Liver (tissue), 9 donors: ENCODE data around the gene FBLN1. TPM values are rescaled to one million over a fixed set of nuclear protein-coding genes. Genes with fewer than 3 reads are reported as not detected.

Experiments used
- DNase-seq: peaks from one replicate; pipeline ENCODE4 v3.0.0-alpha.2; 2017; ENCODE audit warnings: low spot score
- H3K27ac ChIP-seq, 2 donors: one replicate each; pipeline ENCODE4 v1.7.0; 2013; ENCODE audit warnings: inconsistent platforms in 2 of 2, low read length in 2 of 2, control low read depth in 1 of 2, low read depth in 1 of 2, mild to moderate bottlenecking in 1 of 2
- H3K27me3 ChIP-seq, 4 donors: one replicate each; pipeline versions ENCODE4 v1.6.1 to v1.7.0; 2013; ENCODE audit warnings: low read length in 3 of 4, inconsistent platforms in 1 of 4, mild to moderate bottlenecking in 1 of 4, moderate library complexity in 1 of 4; ENCODE audit not compliant: control insufficient read depth in 4 of 4, insufficient read depth in 4 of 4
- H3K36me3 ChIP-seq, 4 donors: one replicate each; pipeline versions ENCODE4 v1.6.1 to v1.7.0; 2013; ENCODE audit warnings: low read length in 3 of 4, mild to moderate bottlenecking in 3 of 4, low read depth in 1 of 4, moderate library complexity in 1 of 4; ENCODE audit not compliant: control insufficient read depth in 4 of 4, insufficient read depth in 3 of 4
- H3K4me1 ChIP-seq, 4 donors: one replicate each; pipeline versions ENCODE4 v1.6.1 to v1.7.0; 2013; ENCODE audit warnings: low read length in 3 of 4, mild to moderate bottlenecking in 3 of 4, moderate library complexity in 1 of 4; ENCODE audit not compliant: control insufficient read depth in 4 of 4, insufficient read depth in 4 of 4
- H3K4me3 ChIP-seq, 3 donors: one replicate each; pipeline versions ENCODE4 v1.6.1 to v1.7.0; 2013; ENCODE audit warnings: low read length in 3 of 3, control low read depth in 1 of 3, low read depth in 1 of 3, mild to moderate bottlenecking in 1 of 3
- H3K9ac ChIP-seq, 2 donors: one replicate each; pipeline ENCODE4 v1.7.0; 2013; ENCODE audit warnings: low read length in 2 of 2, mild to moderate bottlenecking in 2 of 2, moderate library complexity in 2 of 2, control low read depth in 1 of 2, low read depth in 1 of 2
- H3K9me3 ChIP-seq, 4 donors: one replicate each; pipeline versions ENCODE4 v1.6.1 to v1.7.0; 2013; ENCODE audit warnings: low read length in 3 of 4; ENCODE audit not compliant: control insufficient read depth in 4 of 4
- EGR1 ChIP-seq, 2 donors: IDR thresholded peaks; 2 replicates each; pipeline ENCODE4 v1.6.1; 2016 to 2018; ENCODE audit warnings: antibody characterized with exemption in 2 of 2, low read depth in 2 of 2
- FOXA1 ChIP-seq: IDR thresholded peaks from 2 replicates; pipeline ENCODE4 v1.6.1; 2016; ENCODE audit warnings: antibody characterized with exemption
- FOXA2 ChIP-seq: IDR thresholded peaks from 2 replicates; pipeline ENCODE4 v1.6.1; 2016; ENCODE audit warnings: antibody characterized with exemption
- GABPA ChIP-seq, 2 donors: IDR thresholded peaks in 1 of 2; conservative IDR thresholded peaks in 1 of 2; 2 replicates each; pipeline ENCODE4 v1.6.1; 2016; ENCODE audit warnings: antibody characterized with exemption in 2 of 2, mild to moderate bottlenecking in 1 of 2, moderate library complexity in 1 of 2
- HNF4A ChIP-seq, 2 donors: conservative IDR thresholded peaks; 2 replicates each; pipeline ENCODE4 v1.6.1; 2016; ENCODE audit warnings: antibody characterized with exemption in 2 of 2, mild to moderate bottlenecking in 2 of 2
- HNF4G ChIP-seq: IDR thresholded peaks from 2 replicates; pipeline ENCODE4 v1.6.1; 2016; ENCODE audit warnings: antibody characterized with exemption
- JUND ChIP-seq, 2 donors: IDR thresholded peaks; 2 replicates each; pipeline ENCODE4 v1.6.1; 2016; ENCODE audit warnings: antibody characterized with exemption in 2 of 2
- NR2F2 ChIP-seq: IDR thresholded peaks from 2 replicates; pipeline ENCODE4 v1.6.1; 2016; ENCODE audit warnings: antibody characterized with exemption
- RAD21 ChIP-seq, 2 donors: IDR thresholded peaks; 2 replicates each; pipeline ENCODE4 v1.6.1; 2016; ENCODE audit warnings: antibody characterized with exemption in 2 of 2, mild to moderate bottlenecking in 2 of 2
- RXRA ChIP-seq, 2 donors: IDR thresholded peaks; 2 replicates each; pipeline ENCODE4 v1.6.1; 2017 to 2018; ENCODE audit warnings: antibody characterized with exemption in 2 of 2, mild to moderate bottlenecking in 1 of 2
- SP1 ChIP-seq: IDR thresholded peaks from 2 replicates; pipeline ENCODE4 v1.6.1; 2018; ENCODE audit warnings: antibody characterized with exemption, mild to moderate bottlenecking
- TAF1 ChIP-seq: conservative IDR thresholded peaks from 2 replicates; pipeline ENCODE4 v1.6.1; 2016; ENCODE audit warnings: antibody characterized with exemption, mild to moderate bottlenecking
- YY1 ChIP-seq: IDR thresholded peaks from 2 replicates; pipeline ENCODE4 v1.6.1; 2016; ENCODE audit warnings: antibody characterized with exemption, mild to moderate bottlenecking
- WGBS: extraction: QIAGEN DNeasy Blood & Tissue Kit; methylation state at CpG from one replicate; pipeline ENCODE4 v1.1.7; 2013; 5-methylcytosine and 5-hydroxymethylcytosine counted together
- polyA plus RNA-seq, 2 donors: library from polyadenylated mRNA; stranded (reverse) in 1 of 2; unstranded in 1 of 2; fragments of 200-250 nt in 1 of 2; fragments of >200 nt in 1 of 2; fragmentation: Nextera tagmentation in 1 of 2; extraction: Ambion mirVana in 1 of 2; gene quantifications; one replicate each; pipeline versions ENCODE4 v1.2.1 to v1.2.3, GENCODE V29; 2013 to 2015
- total RNA-seq, 2 donors: library from RNA; depleted of rRNA; stranded (reverse); fragments of >200 nt; gene quantifications; one replicate each; pipeline ENCODE4 v1.2.3, GENCODE V29; 2014
- TF ChIP-seq, protein P1 (sequence below): IDR thresholded peaks from 2 replicates; pipeline ENCODE4 v1.6.1; 2016; ENCODE audit warnings: antibody characterized with exemption, mild to moderate bottlenecking
- TF ChIP-seq, protein P2 (sequence below): IDR thresholded peaks from 2 replicates; pipeline ENCODE4 v1.6.1; 2016; ENCODE audit warnings: antibody characterized with exemption
- TF ChIP-seq, protein P3 (sequence below): fragments of 150-350 bp; IDR thresholded peaks from 2 replicates; pipeline ENCODE4 v1.5.1; 2017; ENCODE audit warnings: improper control_type of control experiment, low read depth, low read length; ENCODE audit not compliant: missing input control
- TF ChIP-seq, protein P4 (sequence below): IDR thresholded peaks from 2 replicates; pipeline ENCODE4 v1.6.1; 2016; ENCODE audit warnings: antibody characterized with exemption
- TF ChIP-seq, protein P5 (sequence below): IDR thresholded peaks from 2 replicates; pipeline ENCODE4 v1.6.1; 2016; ENCODE audit warnings: antibody characterized with exemption
- donor health status: healthy.
- donor health status: healthy.
- donor health status: healthy.
- donor health status: healthy.
- donor health status: healthy.

Gene FBLN1
- total and polyA plus RNA-seq, 4 donors, result 2.2 to 9.3 (median 6.3) TPM

DNA sequence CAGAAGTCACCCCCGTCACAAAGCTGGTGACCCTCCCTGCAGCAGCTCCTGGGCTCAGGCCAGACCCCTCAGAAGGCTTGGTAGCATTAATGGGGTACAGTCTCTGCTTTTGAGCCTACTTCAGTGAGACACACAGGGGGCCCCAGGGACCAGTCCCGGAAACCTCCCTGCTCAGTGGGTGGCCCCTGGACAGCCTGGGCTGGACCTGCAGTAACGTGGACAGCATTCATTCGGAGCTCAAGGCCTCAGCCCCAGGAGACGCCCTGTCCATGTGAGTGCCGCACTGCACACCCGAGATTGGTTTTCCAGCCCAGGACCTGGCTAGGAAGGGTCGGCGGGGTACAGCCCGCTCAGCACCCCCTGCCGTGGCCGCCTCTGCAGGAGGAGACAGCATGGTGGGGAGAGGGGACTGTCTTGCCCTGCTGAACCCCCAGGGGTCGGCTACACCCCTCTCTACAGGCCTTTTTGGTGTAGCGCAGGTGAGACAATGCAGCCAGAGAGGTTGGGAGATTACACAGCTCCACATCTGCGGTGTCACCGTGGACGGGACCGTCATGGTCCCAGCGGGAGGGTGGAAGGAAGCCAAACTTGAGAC lies 83.4 kb downstream of the FBLN1 start:
- no peaks in the 10 kb centered on the region for H3K27me3 ChIP-seq
- no peak overlapping the region for H3K9ac ChIP-seq
- H3K9me3 ChIP-seq, result no peaks in the 10 kb centered on the region
- no peak overlapping the region for H3K4me3 ChIP-seq
- TF ChIP-seq FOXA2, result no peak
- no peak for TF ChIP-seq NR2F2
- no peak for TF ChIP-seq EGR1 (IDR thresholded peaks at IDR 0.05; ENCODE audit: low read depth in 2 of 2)
- TF ChIP-seq, protein P1, sequence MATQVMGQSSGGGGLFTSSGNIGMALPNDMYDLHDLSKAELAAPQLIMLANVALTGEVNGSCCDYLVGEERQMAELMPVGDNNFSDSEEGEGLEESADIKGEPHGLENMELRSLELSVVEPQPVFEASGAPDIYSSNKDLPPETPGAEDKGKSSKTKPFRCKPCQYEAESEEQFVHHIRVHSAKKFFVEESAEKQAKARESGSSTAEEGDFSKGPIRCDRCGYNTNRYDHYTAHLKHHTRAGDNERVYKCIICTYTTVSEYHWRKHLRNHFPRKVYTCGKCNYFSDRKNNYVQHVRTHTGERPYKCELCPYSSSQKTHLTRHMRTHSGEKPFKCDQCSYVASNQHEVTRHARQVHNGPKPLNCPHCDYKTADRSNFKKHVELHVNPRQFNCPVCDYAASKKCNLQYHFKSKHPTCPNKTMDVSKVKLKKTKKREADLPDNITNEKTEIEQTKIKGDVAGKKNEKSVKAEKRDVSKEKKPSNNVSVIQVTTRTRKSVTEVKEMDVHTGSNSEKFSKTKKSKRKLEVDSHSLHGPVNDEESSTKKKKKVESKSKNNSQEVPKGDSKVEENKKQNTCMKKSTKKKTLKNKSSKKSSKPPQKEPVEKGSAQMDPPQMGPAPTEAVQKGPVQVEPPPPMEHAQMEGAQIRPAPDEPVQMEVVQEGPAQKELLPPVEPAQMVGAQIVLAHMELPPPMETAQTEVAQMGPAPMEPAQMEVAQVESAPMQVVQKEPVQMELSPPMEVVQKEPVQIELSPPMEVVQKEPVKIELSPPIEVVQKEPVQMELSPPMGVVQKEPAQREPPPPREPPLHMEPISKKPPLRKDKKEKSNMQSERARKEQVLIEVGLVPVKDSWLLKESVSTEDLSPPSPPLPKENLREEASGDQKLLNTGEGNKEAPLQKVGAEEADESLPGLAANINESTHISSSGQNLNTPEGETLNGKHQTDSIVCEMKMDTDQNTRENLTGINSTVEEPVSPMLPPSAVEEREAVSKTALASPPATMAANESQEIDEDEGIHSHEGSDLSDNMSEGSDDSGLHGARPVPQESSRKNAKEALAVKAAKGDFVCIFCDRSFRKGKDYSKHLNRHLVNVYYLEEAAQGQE, result no peak
- TF ChIP-seq JUND (IDR thresholded peaks at IDR 0.05), result no peak
- TF ChIP-seq, protein P2, sequence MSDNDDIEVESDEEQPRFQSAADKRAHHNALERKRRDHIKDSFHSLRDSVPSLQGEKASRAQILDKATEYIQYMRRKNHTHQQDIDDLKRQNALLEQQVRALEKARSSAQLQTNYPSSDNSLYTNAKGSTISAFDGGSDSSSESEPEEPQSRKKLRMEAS, result no peak
- TF ChIP-seq FOXA1, result no peak
- TF ChIP-seq, protein P3, sequence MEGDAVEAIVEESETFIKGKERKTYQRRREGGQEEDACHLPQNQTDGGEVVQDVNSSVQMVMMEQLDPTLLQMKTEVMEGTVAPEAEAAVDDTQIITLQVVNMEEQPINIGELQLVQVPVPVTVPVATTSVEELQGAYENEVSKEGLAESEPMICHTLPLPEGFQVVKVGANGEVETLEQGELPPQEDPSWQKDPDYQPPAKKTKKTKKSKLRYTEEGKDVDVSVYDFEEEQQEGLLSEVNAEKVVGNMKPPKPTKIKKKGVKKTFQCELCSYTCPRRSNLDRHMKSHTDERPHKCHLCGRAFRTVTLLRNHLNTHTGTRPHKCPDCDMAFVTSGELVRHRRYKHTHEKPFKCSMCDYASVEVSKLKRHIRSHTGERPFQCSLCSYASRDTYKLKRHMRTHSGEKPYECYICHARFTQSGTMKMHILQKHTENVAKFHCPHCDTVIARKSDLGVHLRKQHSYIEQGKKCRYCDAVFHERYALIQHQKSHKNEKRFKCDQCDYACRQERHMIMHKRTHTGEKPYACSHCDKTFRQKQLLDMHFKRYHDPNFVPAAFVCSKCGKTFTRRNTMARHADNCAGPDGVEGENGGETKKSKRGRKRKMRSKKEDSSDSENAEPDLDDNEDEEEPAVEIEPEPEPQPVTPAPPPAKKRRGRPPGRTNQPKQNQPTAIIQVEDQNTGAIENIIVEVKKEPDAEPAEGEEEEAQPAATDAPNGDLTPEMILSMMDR, result no peak
- TF ChIP-seq HNF4G, result no peak
- TF ChIP-seq, protein P4, sequence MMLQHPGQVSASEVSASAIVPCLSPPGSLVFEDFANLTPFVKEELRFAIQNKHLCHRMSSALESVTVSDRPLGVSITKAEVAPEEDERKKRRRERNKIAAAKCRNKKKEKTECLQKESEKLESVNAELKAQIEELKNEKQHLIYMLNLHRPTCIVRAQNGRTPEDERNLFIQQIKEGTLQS, result no peak
- TF ChIP-seq GABPA (IDR thresholded peaks at IDR 0.05 in 1 of 2, conservative IDR thresholded peaks at IDR 0.05 in 1 of 2), result no peak
- TF ChIP-seq RXRA (IDR thresholded peaks at IDR 0.05), result no peak
- TF ChIP-seq TAF1, result no peak
- TF ChIP-seq, protein P5, sequence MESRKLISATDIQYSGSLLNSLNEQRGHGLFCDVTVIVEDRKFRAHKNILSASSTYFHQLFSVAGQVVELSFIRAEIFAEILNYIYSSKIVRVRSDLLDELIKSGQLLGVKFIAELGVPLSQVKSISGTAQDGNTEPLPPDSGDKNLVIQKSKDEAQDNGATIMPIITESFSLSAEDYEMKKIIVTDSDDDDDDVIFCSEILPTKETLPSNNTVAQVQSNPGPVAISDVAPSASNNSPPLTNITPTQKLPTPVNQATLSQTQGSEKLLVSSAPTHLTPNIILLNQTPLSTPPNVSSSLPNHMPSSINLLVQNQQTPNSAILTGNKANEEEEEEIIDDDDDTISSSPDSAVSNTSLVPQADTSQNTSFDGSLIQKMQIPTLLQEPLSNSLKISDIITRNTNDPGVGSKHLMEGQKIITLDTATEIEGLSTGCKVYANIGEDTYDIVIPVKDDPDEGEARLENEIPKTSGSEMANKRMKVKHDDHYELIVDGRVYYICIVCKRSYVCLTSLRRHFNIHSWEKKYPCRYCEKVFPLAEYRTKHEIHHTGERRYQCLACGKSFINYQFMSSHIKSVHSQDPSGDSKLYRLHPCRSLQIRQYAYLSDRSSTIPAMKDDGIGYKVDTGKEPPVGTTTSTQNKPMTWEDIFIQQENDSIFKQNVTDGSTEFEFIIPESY, result no peak
- TF ChIP-seq RAD21 (IDR thresholded peaks at IDR 0.05), result no peak
- no peak for TF ChIP-seq YY1
- TF ChIP-seq SP1, result no peak
- no peak for TF ChIP-seq HNF4A (conservative IDR thresholded peaks at IDR 0.05)
- H3K36me3 ChIP-seq, result no peaks in the 10 kb centered on the region
- 90% methylated on average over 19 of the region's 19 CpGs for WGBS
- no peak for DNase-seq
- H3K4me1 ChIP-seq, result no peaks in the 10 kb centered on the region
- H3K27ac ChIP-seq, result no peak overlapping the region
